ENCODE measurements around the gene TATDN2. TPM values are rescaled to one million over a fixed set of nuclear protein-coding genes. Genes with fewer than 3 reads are reported as not detected.
"Not testable (repeated sequence)": the region's sequence is repeated elsewhere in the genome, so short reads cannot be mapped to it uniquely, and the experiment has no call there.

Gene TATDN2
- total RNA-seq, 1 donor from 2014 or later: 34.6 TPM

DNA sequence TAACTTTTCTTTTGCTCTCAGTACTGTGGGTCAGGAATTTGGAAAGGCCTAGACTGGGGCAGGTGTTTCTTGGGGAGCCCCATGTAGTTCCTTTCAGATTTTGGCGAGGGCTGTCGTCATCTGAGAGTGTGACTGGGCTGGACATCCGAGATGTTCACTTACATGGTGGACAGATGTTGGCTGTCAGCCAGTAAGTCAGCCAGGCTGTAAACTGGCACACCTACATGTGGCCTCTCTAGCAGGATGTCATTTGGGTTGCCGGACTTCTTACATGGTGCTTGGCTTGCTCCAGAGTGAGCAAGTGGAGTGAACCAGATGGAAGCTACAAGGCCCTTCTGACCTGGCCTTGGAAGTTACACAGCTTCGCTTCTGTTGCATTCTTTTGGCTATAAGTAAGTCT, 20.7 kb downstream of the TATDN2 start:
- TF ChIP-seq CTCF (conservative IDR thresholded peaks at IDR 0.05): no peak

DNA sequence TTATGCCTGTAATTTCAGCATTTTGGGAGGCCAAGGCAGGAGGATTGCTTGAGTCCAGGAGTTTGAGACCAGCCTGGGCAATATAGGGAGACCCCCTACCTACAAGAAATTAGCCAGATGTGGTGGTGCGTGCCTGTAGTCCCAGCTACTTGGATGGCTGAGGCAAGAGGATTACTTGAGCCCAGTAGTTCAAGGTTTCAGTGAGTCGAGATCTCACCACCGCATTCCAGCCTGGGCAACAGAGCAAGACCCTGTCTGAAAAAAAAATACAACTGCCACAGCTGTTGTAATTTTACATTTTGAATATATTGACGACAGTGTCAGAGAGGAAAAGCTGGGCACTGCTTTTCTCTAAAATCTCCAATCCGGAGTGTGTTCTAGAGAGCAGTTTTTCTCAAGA, 21.2 kb downstream of the TATDN2 start:
- no peak for TF ChIP-seq CTCF (conservative IDR thresholded peaks at IDR 0.05)
- H3K27me3 Mint-ChIP-seq: no peaks in the 10 kb centered on the region
- no peak overlapping the region for H3K27ac Mint-ChIP-seq
- H3K4me1 Mint-ChIP-seq (ENCODE audit: unreplicated experiment): peaks cover 8% of the 10 kb centered on the region
- DNase-seq (ENCODE audit: extremely low spot score, unreplicated experiment): no peak
- H3K9me3 Mint-ChIP-seq: no peaks in the 10 kb centered on the region
- peaks cover 19% of the 10 kb centered on the region for H3K36me3 Mint-ChIP-seq
- no peak overlapping the region for H3K4me3 Mint-ChIP-seq

More for the DNA sequence above, 20.7 kb downstream of the TATDN2 start:
- H3K27me3 Mint-ChIP-seq: no peaks in the 10 kb centered on the region
- H3K9me3 Mint-ChIP-seq: no peaks in the 10 kb centered on the region
- H3K4me3 Mint-ChIP-seq: no peak overlapping the region
- H3K27ac Mint-ChIP-seq: no peak overlapping the region
- peaks cover 12% of the 10 kb centered on the region for H3K4me1 Mint-ChIP-seq (ENCODE audit: unreplicated experiment)
- no peak for DNase-seq (ENCODE audit: extremely low spot score, unreplicated experiment)
- peaks cover 24% of the 10 kb centered on the region for H3K36me3 Mint-ChIP-seq

- not testable (repeated sequence) for H3K9me3 Mint-ChIP-seq; H3K27me3 Mint-ChIP-seq; H3K27ac Mint-ChIP-seq; H3K4me1 Mint-ChIP-seq (ENCODE audit: unreplicated experiment); DNase-seq (ENCODE audit: extremely low spot score, unreplicated experiment); H3K4me3 Mint-ChIP-seq
- peaks cover 14% of the 10 kb centered on the region for H3K36me3 Mint-ChIP-seq
Measured at GRCh38 chr3:10272476-10272875, 24.2 kb downstream of the TATDN2 start.

- Mint-ChIP-seq H3K4me1 (ENCODE audit: unreplicated experiment) (peaks cover 8% of the 10 kb centered on the region), H3K36me3 (peaks cover 14% of the 10 kb centered on the region), H3K9me3 (no peaks in the 10 kb centered on the region), H3K27me3 (no peaks in the 10 kb centered on the region), H3K27ac (no peak overlapping the region), H3K4me3 (no peak overlapping the region)
- no peak for DNase-seq (ENCODE audit: extremely low spot score, unreplicated experiment)
- TF ChIP-seq CTCF (conservative IDR thresholded peaks at IDR 0.05): no peak
Measured at GRCh38 chr3:10272977-10273376, 24.7 kb downstream of the TATDN2 start.

GRCh38 chr3:10273702-10274305, 25.5 kb downstream of the TATDN2 start:
- Mint-ChIP-seq H3K4me3 (no peak overlapping the region), H3K27ac (no peak overlapping the region), H3K27me3 (no peaks in the 10 kb centered on the region), H3K9me3 (no peaks in the 10 kb centered on the region), H3K4me1 (ENCODE audit: unreplicated experiment) (peaks cover 8% of the 10 kb centered on the region), H3K36me3 (peaks cover 13% of the 10 kb centered on the region)
- TF ChIP-seq CTCF (conservative IDR thresholded peaks at IDR 0.05): no peak
- DNase-seq (ENCODE audit: extremely low spot score, unreplicated experiment): no peak

DNA sequence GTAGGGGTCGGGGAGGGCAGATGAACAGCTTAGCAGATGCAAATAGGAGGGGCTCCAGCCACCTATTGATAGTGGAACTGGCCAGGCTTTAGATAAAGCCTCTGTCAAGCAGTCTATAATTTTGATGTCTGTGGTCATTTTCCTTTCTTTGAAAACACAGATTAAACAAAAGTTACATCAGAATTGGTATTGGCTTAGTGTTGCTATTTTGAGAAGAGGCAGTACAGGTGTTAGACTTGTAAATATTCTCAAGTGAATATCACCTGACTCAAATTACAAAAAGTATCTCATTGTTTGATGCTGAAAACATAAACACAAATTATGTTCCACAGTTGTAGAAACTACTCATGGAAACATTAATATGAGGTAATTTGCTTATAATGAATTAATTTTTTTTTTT, 26.3 kb downstream of the TATDN2 start:
- peaks cover 8% of the 10 kb centered on the region for H3K4me1 Mint-ChIP-seq (ENCODE audit: unreplicated experiment)
- H3K36me3 Mint-ChIP-seq: peaks cover 8% of the 10 kb centered on the region
- no peak overlapping the region for H3K4me3 Mint-ChIP-seq
- H3K27ac Mint-ChIP-seq: no peak overlapping the region
- no peaks in the 10 kb centered on the region for H3K27me3 Mint-ChIP-seq
- no peak for TF ChIP-seq CTCF (conservative IDR thresholded peaks at IDR 0.05)
- DNase-seq (ENCODE audit: extremely low spot score, unreplicated experiment): no peak
- no peaks in the 10 kb centered on the region for H3K9me3 Mint-ChIP-seq

All from type B pancreatic cell (in vitro differentiated cells).